Neural crest cell (in vitro differentiated cells): ENCODE results near the gene DGKH. TPM values are rescaled to one million over a fixed set of nuclear protein-coding genes. Genes with fewer than 3 reads are reported as not detected.
"Not testable (repeated sequence)": the region's sequence is repeated elsewhere in the genome, so short reads cannot be mapped to it uniquely, and the experiment has no call there.

ENCODE experiments used
- DNase-seq: peaks from one replicate; pipeline ENCODE4 v3.0.0; 2021; ENCODE audit warnings: low read depth, mixed read lengths, low spot score
- H3K27ac Mint-ChIP-seq: one replicate; pipeline ENCODE4 v1.8.0; 2021; ENCODE audit warnings: mild to moderate bottlenecking, mixed read lengths; ENCODE audit not compliant: unreplicated experiment
- H3K27me3 Mint-ChIP-seq: 2 replicates; pipeline ENCODE4 v1.8.0; 2021; ENCODE audit warnings: low read depth, mild to moderate bottlenecking, mixed read lengths
- H3K36me3 Mint-ChIP-seq: 2 replicates; pipeline ENCODE4 v1.8.0; 2021; ENCODE audit warnings: low read depth, mild to moderate bottlenecking, mixed read lengths
- H3K4me1 Mint-ChIP-seq: 2 replicates; pipeline ENCODE4 v1.8.0; 2021; ENCODE audit warnings: mixed read lengths
- H3K4me3 Mint-ChIP-seq: one replicate; pipeline ENCODE4 v1.8.0; 2021; ENCODE audit warnings: mild to moderate bottlenecking, mixed read lengths
- H3K9me3 Mint-ChIP-seq: 2 replicates; pipeline ENCODE4 v1.8.0; 2021; ENCODE audit warnings: mixed read lengths
- CTCF ChIP-seq: fragments of 200-600 bp; sonication (generic); conservative IDR thresholded peaks from 2 replicates; pipeline ENCODE4 v1.5.0; 2021; ENCODE audit warnings: antibody characterized with exemption, mild to moderate bottlenecking
- total RNA-seq: library from RNA; stranded (reverse); gene quantifications from 2 replicates; pipeline ENCODE4 v1.2.1, GENCODE V29; 2021

Gene DGKH
- total RNA-seq, 1 donor from 2014 or later = 12.4 TPM

DNA sequence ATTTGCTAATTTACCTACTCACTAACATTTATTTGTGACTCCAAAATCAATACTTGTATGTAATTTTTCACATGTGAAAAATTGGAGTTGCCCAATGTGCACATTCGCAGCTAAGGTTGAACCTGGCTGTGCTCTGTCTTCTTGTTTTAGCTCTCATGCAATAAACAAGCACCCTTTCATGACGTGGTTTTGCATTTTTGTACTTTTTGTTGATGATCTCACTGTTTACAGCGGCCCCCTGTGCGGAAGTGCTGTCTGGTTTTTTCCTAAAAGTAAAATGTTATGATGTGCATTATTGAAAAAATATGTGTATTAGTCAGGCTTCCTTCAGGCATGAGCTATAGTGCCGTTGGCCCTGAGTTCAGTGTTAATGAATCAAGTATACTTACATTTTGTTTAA is 18.1 kb downstream of the DGKH start:
- TF ChIP-seq CTCF = no peak
- no peak for DNase-seq
- no peaks in the 10 kb centered on the region for H3K4me1 Mint-ChIP-seq
- peaks cover 17% of the 10 kb centered on the region for H3K36me3 Mint-ChIP-seq
- no peaks in the 10 kb centered on the region for H3K27me3 Mint-ChIP-seq
- H3K4me3 Mint-ChIP-seq = no peak overlapping the region
- no peaks in the 10 kb centered on the region for H3K9me3 Mint-ChIP-seq
- no peak overlapping the region for H3K27ac Mint-ChIP-seq

- Mint-ChIP-seq H3K4me3 (no peak overlapping the region), H3K4me1 (no peaks in the 10 kb centered on the region), H3K27me3 (no peaks in the 10 kb centered on the region), H3K9me3 (no peaks in the 10 kb centered on the region), H3K27ac (no peak overlapping the region), H3K36me3 (peaks cover 20% of the 10 kb centered on the region)
- DNase-seq = no peak
- no peak for TF ChIP-seq CTCF
These were observed 20.4 kb downstream of the DGKH start for GRCh38 chr13:42068886-42069285.

DNA sequence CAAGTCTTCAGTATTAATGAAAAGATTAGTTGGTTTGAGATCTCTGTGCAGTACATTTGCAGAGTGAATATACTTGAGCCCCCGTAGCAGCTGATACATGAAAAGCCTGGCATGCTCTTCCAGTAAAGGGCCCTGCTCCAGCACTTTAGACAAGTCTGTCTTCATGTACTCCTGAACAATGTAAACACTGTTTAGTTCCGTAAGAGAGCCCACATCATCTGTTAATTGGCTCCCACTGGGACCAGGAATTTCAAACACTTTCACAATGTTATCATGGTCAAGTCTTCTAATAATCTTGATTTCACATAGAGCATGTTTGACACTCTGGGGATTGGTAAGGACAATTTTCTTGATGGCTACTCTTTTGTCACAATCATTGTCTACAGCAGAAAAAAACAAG is 22.2 kb downstream of the DGKH start:
- not testable (repeated sequence) for DNase-seq, H3K4me1 Mint-ChIP-seq, H3K9me3 Mint-ChIP-seq, H3K4me3 Mint-ChIP-seq, H3K27ac Mint-ChIP-seq, H3K27me3 Mint-ChIP-seq
- peaks cover 14% of the 10 kb centered on the region for H3K36me3 Mint-ChIP-seq

DNA sequence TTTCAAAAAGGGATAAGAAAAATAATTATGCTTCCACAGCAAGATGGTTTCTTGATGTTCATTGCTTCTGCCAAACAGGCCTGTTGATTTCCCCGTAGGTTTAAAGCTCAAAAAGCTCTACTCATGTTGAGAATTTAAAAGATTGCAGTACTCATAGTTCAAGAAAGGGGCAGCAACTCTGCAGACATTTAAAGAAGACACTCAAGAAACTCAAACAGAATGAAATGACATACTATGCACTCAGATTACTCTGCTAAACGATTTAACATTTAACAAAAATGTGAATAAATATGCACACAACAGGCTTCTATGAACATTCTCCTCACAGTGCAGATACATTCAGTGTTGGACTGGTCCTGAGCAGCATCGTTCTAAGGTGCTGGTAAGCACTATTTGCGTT is 22.7 kb downstream of the DGKH start:
- not testable (repeated sequence) for H3K4me3 Mint-ChIP-seq, H3K9me3 Mint-ChIP-seq, DNase-seq, H3K27ac Mint-ChIP-seq, H3K27me3 Mint-ChIP-seq, H3K4me1 Mint-ChIP-seq
- H3K36me3 Mint-ChIP-seq = peaks cover 13% of the 10 kb centered on the region

- H3K4me1 Mint-ChIP-seq = no peaks in the 10 kb centered on the region
- H3K9me3 Mint-ChIP-seq = no peaks in the 10 kb centered on the region
- no peak for DNase-seq
- peaks cover 9% of the 10 kb centered on the region for H3K36me3 Mint-ChIP-seq
- TF ChIP-seq CTCF = no peak
- no peak overlapping the region for H3K27ac Mint-ChIP-seq
- H3K27me3 Mint-ChIP-seq = no peaks in the 10 kb centered on the region
- H3K4me3 Mint-ChIP-seq = no peak overlapping the region
These were observed 23.4 kb downstream of the DGKH start for GRCh38 chr13:42071672-42072419.

- no peak for DNase-seq
- Mint-ChIP-seq H3K4me3 (no peak overlapping the region), H3K27me3 (no peaks in the 10 kb centered on the region), H3K27ac (no peak overlapping the region), H3K4me1 (no peaks in the 10 kb centered on the region), H3K9me3 (no peaks in the 10 kb centered on the region), H3K36me3 (peaks cover 9% of the 10 kb centered on the region)
- TF ChIP-seq CTCF = no peak
These were observed 25.2 kb downstream of the DGKH start for GRCh38 chr13:42073683-42074082.
